ENCODE data around the gene ZNF784.

The ZNF784 gene

GRCh38 chr19:55624109-55625003, at the start of gene ZNF784:
Gene ZNF784 (minus strand): TSS chr19:55624566. CDS start chr19:55624561, 5 bp downstream.
- DNase-seq, result no peak

DNA sequence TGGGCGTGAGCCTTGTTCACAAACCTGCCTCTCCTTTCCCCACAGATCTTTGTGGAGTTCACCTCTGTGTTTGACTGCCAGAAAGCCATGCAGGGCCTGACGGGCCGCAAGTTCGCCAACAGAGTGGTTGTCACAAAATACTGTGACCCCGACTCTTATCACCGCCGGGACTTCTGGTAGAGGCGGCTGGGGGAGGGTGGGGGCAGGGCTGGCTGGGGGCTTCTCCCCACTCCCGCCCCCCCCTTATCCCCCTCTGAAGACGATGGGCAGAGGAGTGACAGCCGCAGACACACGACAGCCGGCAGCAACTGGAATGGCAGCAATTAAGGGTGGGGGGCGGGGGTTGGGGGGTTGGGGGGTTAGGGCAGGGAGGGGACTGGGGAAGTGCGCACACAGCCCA, 49.5 kb upstream of the ZNF784 start:
- DNase-seq, result no peak

- DNase-seq, result no peak
Measured at GRCh38 chr19:55673465-55673864, 49.1 kb upstream of the ZNF784 start.

DNA sequence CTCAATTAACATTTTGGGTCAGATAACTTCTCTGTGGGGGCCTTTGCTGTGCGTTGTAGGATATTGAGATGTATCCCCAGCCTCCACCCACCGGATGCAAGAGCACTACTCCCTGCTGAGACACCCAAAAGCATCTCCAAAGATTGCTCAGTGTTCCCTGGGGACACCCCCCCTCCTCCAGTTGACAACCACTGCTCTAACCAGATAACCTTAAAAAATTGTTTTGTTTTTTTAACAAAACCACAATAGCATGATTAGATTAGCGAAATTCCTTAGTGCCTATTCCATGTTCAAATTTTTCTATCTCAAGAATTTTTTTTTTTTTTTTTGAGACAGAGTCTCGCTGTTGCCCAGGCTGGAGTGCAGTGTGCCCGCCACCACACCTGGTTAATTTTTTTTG, 48.1 kb upstream of the ZNF784 start:
- DNase-seq, result no peak

- no peak for DNase-seq
Measured at GRCh38 chr19:55671054-55671378, 46.6 kb upstream of the ZNF784 start.

GRCh38 chr19:55670280-55671053, 46.1 kb upstream of the ZNF784 start:
- DNase-seq, result no peak

- DNase-seq, result no peak
Measured at GRCh38 chr19:55669418-55670279, 45.3 kb upstream of the ZNF784 start.

- DNase-seq, result no peak
Measured at GRCh38 chr19:55668603-55669348, 44.4 kb upstream of the ZNF784 start.

DNA sequence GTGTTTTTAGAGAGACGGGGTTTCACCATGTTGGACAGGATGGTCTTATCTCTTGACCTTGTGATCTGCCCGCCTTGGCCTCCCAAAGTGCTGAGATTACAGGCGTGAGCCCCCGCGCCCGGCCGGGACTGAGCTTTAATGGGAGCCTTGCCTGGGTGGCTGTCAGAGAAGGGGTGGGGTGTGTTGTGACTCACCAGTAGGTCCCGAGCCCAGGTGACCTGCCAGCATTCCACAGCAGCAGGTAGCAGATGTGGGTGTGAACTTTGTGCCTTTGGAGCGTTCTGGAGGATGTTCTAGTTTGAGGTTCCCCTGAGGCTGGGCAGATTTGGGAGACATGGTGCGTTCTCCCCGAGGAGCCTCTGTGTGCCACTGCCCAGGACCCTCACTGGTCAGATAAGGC, 43.6 kb upstream of the ZNF784 start:
- DNase-seq, result no peak

GRCh38 chr19:55667511-55667910, 43.1 kb upstream of the ZNF784 start:
- DNase-seq, result no peak

DNA sequence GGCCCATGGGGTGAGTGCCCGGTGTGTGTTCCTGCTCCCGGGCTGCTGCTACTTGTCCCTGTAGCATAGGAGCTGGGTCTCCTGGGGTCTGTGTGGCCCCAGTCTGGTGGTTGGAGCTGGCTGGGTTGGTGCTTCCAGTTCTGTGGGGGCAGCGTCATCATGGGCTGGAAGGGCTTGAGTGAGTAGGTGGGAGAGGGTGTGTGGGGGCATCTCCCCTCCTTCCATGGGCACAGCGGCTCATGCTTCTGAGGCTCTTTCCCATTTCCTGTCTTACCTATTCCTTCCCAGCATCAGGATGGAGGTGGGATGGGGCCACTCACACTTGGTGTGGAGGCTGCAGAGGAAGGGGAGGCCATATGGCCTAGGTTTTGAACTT, 42.6 kb upstream of the ZNF784 start:
- DNase-seq, result no peak

GRCh38 chr19:55666343-55667005, 42.1 kb upstream of the ZNF784 start:
- no peak for DNase-seq

DNA sequence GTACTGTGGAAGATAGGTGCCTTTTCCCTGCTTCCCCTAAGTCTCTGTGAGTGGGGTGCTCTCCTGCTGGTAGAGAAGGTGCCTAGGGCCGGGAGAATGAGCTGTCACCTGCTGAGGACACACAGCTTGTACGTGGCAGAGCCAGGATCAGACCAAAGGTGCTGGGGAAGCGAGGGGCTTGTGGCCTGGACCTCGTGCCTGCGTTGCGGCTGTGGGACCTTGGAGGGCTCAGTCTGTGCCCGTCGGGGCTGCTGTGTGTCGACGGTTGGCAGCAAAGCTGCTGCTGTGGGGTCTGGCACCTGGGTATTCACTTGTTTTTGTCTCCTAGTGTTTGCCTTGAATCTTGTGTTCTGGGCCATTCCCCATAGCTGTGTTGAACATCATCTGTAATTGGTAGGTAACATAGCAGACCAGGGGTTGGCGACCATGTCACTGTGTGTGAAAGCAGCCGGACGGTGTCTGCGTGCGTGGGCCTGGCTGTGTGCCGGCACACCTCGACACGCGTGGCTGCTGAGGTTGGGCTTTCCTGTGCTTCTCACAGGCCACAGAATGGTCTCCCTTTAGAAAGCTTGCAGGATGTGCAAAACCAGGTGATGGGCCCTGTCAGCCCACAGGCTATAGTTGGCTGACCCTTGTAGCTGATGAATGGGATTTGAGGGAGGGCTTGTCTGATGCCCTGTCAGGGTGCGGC, 39.6 kb upstream of the ZNF784 start:
- DNase-seq, result no peak

GRCh38 chr19:55661826-55662225, 37.5 kb upstream of the ZNF784 start:
- DNase-seq, result no peak

GRCh38 chr19:55660991-55661390, 36.6 kb upstream of the ZNF784 start:
- DNase-seq, result no peak

DNA sequence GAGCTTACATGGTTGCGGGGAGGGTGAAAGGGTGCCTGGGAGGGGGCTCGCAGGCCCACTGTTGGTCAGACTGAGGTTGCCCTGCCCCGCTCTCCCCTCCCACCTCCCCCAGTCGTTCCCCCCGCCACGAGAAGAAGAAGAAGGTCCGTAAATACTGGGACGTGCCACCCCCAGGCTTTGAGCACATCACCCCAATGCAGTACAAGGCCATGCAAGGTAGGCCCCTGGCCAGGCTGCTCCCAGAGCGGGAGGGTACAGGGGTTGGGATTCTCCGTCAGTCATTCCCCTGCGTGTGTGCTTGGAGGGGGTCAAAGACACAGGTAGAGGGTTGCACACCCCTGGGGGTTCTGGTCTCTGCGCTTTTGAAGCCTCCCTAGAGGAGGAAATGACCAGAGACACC, 36.0 kb upstream of the ZNF784 start:
- DNase-seq, result no peak

- no peak for DNase-seq
Measured at GRCh38 chr19:55659822-55660221, 35.5 kb upstream of the ZNF784 start.

DNA sequence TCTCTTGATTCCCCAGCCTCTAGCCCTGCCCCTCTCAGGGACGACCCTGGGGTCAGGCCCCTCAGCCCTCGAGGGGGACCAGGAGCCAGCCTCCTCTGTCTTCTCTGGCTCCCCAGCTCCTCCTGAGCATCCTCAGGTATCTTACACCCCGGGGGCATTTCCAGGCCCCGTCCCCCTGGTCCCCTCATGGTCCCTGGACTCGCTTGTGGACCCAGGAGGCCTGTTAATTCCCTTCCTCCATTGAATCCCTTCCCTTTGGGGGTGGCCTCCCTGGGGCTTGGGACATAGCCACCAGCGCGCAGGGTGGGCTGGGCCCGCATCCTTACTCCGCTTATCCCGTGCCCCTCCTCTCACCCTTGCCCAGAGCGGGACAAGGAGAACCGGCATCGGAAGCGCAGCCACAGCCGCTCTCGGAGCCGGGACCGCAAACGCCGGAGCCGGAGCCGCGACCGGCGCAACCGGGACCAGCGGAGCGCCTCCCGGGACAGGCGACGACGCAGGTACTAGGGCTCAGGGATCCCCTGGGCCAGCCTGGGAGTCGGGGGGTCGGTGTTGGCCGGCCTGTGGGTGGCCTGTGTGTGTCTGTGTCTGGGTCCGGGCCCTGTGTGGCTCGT, 34.6 kb upstream of the ZNF784 start:
- DNase-seq, result no peak

- DNase-seq, result no peak
Measured at GRCh38 chr19:55656988-55657747, 32.8 kb upstream of the ZNF784 start.

- no peak for DNase-seq
Measured at GRCh38 chr19:55656552-55656951, 32.2 kb upstream of the ZNF784 start.

All from SIG-M5 (cell line).